ENCODE results near the gene MEMO1.
"Not testable (repeated sequence)": the region's sequence is repeated elsewhere in the genome, so short reads cannot be mapped to it uniquely, and the experiment has no call there.

The MEMO1 gene

DNA sequence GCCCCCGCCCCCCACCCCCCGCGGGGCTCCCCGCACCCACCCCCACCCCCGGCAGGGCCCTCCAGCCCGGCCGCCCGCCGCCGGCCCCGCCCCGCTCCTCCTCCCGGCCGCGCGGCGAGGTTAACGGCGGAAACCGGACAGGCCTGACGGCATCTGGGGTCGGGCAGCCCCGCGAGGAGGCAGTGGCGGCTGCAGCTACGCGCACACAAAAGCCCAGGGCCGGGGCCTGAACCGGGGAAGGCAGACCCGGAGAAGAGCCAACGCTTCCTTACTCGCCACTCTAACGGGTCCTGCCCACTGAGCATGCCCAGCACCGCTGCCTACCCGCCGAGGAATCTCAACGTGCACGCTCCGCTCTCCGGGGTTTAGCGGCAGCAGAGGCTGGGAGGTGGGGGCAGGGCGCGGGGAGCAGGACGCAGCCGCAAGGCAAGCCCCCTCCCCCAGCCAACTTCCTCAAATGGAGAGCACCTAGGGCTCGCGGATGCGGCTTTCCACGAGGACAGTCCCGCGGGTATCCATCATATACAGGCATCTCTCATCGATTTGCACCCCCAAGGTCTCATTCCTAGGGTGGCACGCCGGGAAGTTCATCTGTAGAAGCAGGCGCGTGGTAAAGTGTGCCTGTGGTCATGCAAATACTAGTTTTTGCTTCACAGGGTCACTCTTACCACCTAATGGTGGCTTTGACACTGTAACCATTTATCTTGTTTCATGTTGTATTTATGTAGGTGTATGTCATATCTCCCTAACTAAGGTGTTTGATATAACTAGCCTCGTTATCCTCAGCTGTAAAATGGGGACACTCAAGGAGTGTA, at the start of gene MEMO1:
MEMO1 (minus strand) TSS at position 339 of the 815 bp plus-strand sequence. CDS start 761 bp downstream, outside the sequence.
- in situ Hi-C loops (cut with MboI; ENCODE audit: low sequenced_read_pairs), result no loop called here

- in situ Hi-C loops (cut with MboI; ENCODE audit: low sequenced_read_pairs), result no loop called here
These were observed 49.5 kb upstream of the MEMO1 start for GRCh38 chr2:32060266-32060665.

DNA sequence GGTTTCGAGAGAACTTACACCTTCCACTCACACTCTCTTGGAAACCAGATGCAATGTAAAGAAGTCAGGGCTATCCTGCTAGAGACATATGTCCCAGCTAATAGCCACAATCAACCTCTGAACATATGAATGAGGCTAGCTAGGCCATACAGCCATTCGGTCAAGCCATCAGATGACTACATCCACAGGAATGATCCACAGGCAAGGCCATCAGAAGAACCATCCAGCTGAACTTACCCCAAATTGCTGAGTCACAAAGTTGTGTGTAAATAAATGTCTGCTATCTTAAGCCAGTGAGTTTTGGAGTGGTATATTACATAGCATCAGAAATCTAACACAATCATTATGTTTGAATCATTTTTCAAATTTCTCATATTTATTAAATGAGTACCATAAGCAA, 47.3 kb upstream of the MEMO1 start:
- in situ Hi-C loops (cut with MboI; ENCODE audit: low sequenced_read_pairs), result no loop called here

GRCh38 chr2:32054583-32054982, 43.8 kb upstream of the MEMO1 start:
- in situ Hi-C loops (cut with MboI; ENCODE audit: low sequenced_read_pairs), result not testable (repeated sequence)

GRCh38 chr2:32051836-32052439, 41.1 kb upstream of the MEMO1 start:
- in situ Hi-C loops (cut with MboI; ENCODE audit: low sequenced_read_pairs), result no loop called here

DNA sequence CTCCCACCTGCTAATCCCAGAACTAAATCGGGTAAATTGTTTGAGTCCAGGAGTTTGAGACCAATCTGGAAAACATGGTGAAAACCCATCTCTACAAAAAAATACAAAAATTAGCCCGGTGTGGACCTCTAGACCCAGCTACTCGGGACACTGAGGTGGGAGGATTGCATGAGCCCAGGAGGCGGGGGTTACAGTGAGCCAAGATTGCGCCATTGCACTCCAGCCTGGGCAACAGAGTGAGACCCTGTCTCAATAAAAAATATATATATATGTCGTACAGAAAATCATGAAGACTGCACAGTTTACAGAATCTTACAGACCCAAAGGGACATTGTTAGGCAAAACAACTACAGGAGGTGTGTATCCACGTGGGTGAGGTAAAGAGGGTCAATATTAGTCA, 32.8 kb upstream of the MEMO1 start:
- in situ Hi-C loops (cut with MboI; ENCODE audit: low sequenced_read_pairs), result no loop called here

DNA sequence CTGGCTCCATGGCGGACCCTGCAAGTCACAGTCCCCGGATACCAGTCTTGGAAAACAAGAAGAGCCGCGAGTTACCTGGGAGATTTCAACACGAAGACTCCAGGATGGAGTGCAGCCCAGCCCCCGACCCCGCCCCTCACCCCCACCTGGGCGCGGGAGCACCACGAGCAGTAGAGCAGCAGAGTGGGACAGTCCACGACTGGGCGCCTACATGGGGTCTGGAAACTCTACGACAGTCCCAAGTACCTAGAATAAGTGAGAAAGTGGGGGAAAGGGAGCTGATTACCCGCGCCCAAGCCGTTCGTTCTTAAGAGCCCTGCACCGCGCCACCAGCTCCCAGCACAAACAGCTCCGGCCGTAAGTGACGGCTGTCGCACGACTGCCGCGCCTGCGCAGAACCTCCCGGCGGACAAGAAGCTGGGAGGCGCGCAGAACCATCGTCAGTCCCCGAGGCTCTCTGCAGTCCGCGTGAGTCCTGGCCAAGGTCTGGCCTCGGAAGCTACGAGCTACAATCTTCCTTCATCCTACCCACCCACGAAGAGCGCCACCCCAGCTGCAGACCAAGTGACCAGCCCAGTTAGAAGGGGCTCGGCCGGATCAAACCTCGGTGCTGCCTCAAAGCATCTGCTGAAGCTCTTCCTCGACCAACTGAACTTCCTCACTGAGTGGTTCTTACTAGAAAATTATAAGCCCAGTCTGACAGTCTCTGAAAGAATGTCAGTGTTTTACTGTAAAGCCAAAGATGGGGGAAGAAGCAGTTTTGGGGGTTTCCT, 28.8 kb upstream of the MEMO1 start, which contains the start of gene DPY30:
DPY30 (minus strand) TSS at position 359 of the 773 bp plus-strand sequence; CDS start at position 10, 349 bp downstream.
- in situ Hi-C loops (cut with MboI; ENCODE audit: low sequenced_read_pairs), result no loop called here

GRCh38 chr2:32034198-32034887, 23.5 kb upstream of the MEMO1 start:
- in situ Hi-C loops (cut with MboI; ENCODE audit: low sequenced_read_pairs), result not testable (repeated sequence)

DNA sequence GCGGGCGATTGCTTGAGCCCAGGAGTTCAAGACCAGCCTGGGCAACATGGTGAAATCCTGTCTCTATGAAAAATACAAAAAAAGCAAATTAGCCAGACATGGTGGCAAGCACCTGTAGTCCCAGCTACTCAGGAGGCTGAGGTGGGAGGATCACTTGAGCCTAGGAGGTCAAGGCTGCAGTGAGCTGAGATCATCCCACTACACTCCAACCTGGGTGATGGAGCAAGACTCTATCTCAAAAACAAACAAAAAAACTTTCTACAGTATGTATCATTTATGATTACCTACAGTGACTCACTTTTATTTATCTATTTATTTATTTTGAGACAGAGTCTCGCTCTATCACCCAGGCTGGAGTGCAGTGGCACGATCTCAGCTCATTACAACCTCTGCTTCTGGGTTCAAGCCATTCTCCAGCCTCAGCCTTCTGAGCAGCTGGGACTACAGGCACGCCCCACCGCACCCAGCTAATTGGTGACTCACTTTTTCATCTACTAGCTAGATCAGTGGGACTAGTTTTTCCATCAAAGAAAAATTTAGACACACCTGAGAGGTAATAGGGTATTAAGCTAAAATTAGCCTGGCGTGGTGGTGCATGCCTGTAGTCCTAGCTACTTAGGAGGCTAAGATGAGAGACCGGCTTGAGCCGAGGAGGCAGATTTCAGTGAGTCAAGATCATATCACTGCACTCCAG, 8.1 kb upstream of the MEMO1 start:
- in situ Hi-C loops (cut with MboI; ENCODE audit: low sequenced_read_pairs), result not testable (repeated sequence)

- in situ Hi-C loops (cut with MboI; ENCODE audit: low sequenced_read_pairs), result no loop called here
These were observed 2.1 kb upstream of the MEMO1 start for GRCh38 chr2:32012872-32013271.

DNA sequence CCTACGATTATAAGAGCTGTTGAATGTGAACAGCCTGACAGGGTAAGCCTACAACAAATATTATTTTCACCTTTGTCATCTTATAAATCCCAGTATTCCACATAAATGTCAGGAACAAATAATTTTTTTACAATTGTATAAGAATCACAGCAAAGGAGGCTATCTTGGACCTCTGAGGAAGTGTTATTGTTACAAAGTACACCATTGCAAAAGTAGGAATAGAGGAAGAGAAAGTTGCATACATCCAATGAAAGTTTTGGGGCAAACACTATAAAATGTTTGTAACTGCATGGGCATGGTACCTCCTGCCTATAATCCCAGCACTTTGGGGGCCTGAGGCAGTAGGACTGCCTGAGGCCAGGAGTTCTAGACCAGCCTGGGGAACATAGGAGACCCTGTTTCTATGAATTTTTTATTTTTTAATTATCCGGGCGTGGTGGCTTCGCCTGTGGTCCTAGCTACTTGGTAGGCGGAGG, 715 bp upstream of the MEMO1 start:
- in situ Hi-C loops (cut with MboI; ENCODE audit: low sequenced_read_pairs), result no loop called here

DNA sequence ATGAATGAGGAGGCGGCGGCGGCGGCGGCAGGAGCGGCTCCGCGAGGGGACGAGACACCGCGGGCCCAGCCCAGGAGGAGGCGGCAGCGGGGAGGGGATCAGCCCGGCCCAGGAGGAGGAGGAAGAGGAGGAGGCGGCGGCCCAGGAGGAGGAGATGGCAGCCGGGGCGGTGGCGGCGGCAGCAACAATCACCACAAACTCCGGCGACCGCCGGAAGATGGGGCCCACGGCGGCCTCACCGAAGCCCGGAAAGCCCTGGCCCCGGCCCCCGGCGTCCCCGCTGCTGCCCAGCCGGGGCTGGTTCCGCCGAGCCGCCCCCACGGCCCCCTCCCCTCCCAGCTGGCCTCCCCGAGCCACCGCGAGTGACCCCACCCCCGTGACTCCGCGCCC, 533 bp downstream of the MEMO1 start:
- in situ Hi-C loops (cut with MboI; ENCODE audit: low sequenced_read_pairs), result not testable (repeated sequence)

DNA sequence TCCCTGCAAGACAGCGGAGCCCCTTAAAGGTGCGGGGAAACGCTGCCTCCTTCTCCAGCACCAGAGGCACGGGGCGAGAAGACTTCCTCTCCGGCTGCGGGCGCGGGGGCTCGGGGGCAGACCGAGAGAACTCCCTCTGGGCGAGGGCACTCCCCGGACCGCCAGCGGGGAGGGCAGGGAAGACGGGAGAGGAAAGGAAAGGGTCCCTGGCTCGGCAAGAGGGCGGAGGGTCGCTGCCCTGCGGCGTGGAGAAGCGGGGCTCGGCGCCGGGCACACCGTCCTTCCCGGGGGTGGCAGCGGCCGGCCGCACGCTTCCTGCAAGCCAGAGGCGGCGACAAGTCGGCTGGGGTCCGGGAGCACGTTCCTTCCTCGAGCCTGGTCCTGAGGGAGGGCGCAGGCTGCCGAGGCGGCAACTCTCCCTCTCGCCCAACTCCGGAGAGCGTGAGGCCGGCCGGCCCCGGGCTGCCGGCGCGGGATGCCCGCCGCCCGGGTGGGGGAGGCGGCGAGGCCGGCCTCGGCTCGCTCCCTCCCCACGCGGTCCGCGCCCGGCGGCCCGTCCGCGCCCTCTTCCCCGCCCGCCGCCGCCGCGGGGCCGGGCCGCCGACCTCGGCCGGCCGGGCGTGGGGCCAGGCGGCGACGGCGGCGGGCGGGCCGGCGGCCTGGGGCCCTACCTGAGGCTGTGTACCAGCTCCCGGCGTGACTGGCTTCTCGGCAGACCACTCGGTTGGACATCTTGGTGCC, 1.1 kb downstream of the MEMO1 start:
- in situ Hi-C loops (cut with MboI; ENCODE audit: low sequenced_read_pairs), result no loop called here

DNA sequence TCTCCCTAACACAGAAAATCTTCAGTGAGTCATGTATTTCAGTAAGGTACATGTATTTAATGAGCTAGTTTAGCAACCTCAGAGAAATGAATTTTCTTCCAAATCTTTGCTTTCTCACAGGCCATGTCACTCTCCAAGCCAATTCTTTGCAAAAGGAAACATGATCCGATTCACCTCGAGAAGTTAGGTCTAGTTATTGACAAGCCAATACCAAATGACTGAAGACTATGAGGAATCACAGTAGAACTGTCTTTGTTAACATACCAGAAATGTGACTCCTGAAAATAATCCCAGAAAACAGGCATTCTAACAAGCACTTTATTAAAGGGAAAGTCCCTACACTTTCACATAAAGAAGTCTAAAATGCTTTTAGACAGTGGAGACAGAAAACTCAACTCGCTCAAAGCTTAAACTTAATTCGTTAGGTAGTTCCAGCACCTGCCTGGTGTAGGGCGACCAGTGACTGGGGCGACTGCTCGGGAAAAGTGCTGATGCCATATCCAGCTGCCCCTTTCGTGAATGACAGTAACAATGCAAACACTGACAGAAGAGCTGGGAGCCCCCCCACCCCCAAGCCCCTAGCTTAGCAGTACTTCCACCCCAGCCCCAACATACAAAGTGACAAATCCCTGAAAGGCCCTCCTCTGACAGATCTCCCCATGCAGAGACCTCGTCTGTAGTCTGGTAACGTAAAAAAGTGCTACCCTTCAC, 1.8 kb downstream of the MEMO1 start:
- in situ Hi-C loops (cut with MboI; ENCODE audit: low sequenced_read_pairs), result no loop called here

DNA sequence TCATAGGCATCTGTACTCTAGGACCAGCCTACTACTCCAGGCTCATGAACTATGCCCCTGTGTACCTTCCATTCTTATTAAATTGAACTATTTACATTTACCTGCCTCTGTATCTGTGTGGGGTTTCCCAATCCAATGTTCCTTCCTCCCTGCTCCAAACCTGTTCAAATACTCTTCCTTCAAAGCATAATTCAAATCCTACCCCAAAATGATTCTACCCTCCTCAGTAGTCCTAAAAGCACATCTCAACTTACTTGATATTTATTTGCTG, 3.8 kb downstream of the MEMO1 start:
- in situ Hi-C loops (cut with MboI; ENCODE audit: low sequenced_read_pairs), result no loop called here

DNA sequence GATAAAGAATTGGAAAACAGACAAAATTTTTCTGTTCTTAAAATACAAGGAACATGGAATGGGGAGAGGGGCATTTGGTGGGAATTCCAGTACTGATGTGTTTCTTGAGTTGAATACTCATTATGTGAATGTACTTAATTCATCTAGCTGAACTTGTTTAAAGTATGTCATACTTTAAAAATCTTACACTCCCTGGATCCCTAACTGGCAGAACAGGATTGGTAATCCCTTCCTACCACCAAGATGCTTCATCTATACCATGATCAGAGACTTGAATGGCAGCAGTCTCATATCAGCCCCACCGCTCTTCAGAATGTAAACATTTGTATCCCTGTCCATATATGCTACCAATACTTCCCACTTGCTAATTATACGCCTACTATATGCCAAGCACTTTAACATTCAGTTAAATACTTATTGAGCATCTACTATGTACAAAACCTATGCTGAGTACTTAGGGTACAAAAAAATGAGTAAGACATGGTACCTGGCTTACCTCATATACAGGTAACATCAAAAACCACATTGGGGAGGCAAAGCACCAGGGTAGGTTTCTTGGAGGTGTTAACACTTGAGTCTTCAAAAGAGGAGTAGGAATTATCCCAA, 5.3 kb downstream of the MEMO1 start:
- in situ Hi-C loops (cut with MboI; ENCODE audit: low sequenced_read_pairs), result no loop called here

DNA sequence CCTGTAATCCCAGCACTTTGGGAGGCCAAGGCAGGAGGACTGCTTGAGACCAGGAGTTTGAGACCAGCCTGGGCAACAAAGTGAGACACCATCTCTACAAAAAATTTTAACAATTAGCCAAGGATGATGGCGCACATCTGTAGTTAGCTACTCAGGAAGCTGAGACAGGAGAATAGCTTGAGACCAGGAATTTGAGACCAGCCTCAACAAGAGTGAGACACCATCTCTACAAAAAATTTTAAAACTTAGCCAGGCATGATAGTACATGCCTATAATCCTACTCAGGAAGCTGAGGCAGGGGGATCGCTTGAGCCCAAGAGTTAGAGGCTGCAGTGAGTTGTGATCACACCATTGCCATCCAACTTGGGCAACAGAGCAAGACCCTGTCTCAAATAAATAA, 7.0 kb downstream of the MEMO1 start:
- in situ Hi-C loops (cut with MboI; ENCODE audit: low sequenced_read_pairs), result no loop called here

DNA sequence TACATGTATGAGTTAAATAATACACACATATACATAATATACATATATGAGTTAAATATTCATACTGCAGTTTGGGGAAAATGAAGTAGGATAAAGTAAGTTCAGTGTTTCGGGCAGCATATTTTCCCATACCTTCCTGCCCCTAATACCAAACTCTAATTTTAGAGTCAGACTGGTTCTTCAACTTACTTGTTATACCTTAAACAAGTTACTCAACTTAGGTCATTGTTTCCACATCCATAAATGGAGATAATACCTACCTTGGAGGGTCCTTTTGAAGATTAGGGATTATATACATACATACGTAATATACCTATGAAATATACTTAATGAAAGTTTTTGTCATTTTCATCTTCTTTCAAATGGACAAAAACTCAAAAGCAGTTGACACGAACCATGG, 8.4 kb downstream of the MEMO1 start:
- in situ Hi-C loops (cut with MboI; ENCODE audit: low sequenced_read_pairs), result no loop called here

DNA sequence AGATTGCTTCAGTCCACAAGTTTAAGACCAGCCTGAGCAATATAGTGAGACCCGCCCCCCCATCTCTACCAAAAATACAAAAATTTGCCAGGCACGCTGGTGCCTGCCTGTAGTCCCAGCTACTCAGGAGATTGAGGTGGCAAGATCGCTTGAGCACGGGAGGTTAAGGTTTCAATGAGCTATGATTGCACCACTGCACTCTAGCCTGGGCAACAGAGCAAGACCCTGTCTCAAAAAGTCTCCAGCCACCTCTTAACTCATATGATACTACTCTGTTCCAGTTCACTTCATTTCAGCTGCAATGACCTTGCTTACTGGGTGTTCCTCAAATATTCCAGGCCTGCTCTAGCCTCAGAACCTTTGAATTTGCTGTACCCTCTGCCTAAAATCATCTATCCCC, 11.4 kb downstream of the MEMO1 start:
- in situ Hi-C loops (cut with MboI; ENCODE audit: low sequenced_read_pairs), result no loop called here
